Caco-2 (cell line): ENCODE data around the gene CCDC54. TPM values are rescaled to one million over a fixed set of nuclear protein-coding genes. Genes with fewer than 3 reads are reported as not detected.

ENCODE experiments used
- BruUV-seq: library from RNA; stranded (reverse); fragments of 400-500 nt; replicated peaks from 2 replicates; lab custom pipeline; 2021; lab: Mats Ljungman, UMichigan
- CTCF ChIA-PET: fragments of 300-600 bp; sonication (Branson Sonifier 250); formaldehyde crosslinking; loops from one replicate; lab custom pipeline; 2022; ENCODE audit warnings: antibody characterized with exemption; lab: Charles Lee
- POLR2A ChIA-PET: fragments of 300-600 bp; sonication (Branson Sonifier 250); formaldehyde crosslinking; loops from one replicate; lab custom pipeline; 2022; ENCODE audit warnings: antibody characterized with exemption; lab: Charles Lee
- DNase-seq, 2 experiments: peaks; one replicate each; pipeline versions ENCODE4 v3.0.0 to v3.0.0-alpha.2; 2020 to 2022
- H3K27me3 ChIP-seq: replicated peaks from 2 replicates; pipeline ENCODE4 v1.6.0; 2011; ENCODE audit warnings: low read length; ENCODE audit not compliant: control insufficient read depth, insufficient read depth
- H3K36me3 ChIP-seq: 2 replicates; pipeline ENCODE4 v1.5.1; 2011; ENCODE audit warnings: low read length; ENCODE audit not compliant: control insufficient read depth, insufficient read depth
- H3K4me1 ChIP-seq: fragments of 250-450 bp; sonication (Bioruptor Pico); 2 replicates; pipeline ENCODE4 v1.5.1; 2020; ENCODE audit warnings: mild to moderate bottlenecking
- H3K4me3 ChIP-seq: 2 replicates; pipeline ENCODE4 v1.5.1; 2011; ENCODE audit warnings: low read depth, mild to moderate bottlenecking, control low read depth, low read length
- H3K9me3 ChIP-seq: fragments of 250-450 bp; sonication (Bioruptor Pico); 2 replicates; pipeline ENCODE4 v1.5.1; 2020; ENCODE audit warnings: mild to moderate bottlenecking, moderate library complexity
- H3K27ac Mint-ChIP-seq: one replicate; pipeline ENCODE4 v1.8.0; 2022; ENCODE audit warnings: mixed read lengths; ENCODE audit not compliant: unreplicated experiment
- H3K27me3 Mint-ChIP-seq: one replicate; pipeline ENCODE4 v1.8.0; 2022; ENCODE audit warnings: mixed read lengths; ENCODE audit not compliant: insufficient read depth, unreplicated experiment
- H3K36me3 Mint-ChIP-seq: one replicate; pipeline ENCODE4 v1.8.0; 2022; ENCODE audit warnings: mild to moderate bottlenecking, mixed read lengths; ENCODE audit not compliant: insufficient read depth, unreplicated experiment
- H3K4me1 Mint-ChIP-seq: one replicate; pipeline ENCODE4 v1.8.0; 2022; ENCODE audit warnings: low read depth, mixed read lengths; ENCODE audit not compliant: unreplicated experiment
- H3K4me3 Mint-ChIP-seq: one replicate; pipeline ENCODE4 v1.8.0; 2022; ENCODE audit warnings: mild to moderate bottlenecking, moderate library complexity, mixed read lengths; ENCODE audit not compliant: unreplicated experiment
- H3K9me3 Mint-ChIP-seq: one replicate; pipeline ENCODE4 v1.8.0; 2022; ENCODE audit warnings: mixed read lengths; ENCODE audit not compliant: unreplicated experiment
- intact Hi-C: fragments of 100-400 bp; cut with micrococcal nuclease; formaldehyde crosslinking; loops from one replicate; pipeline ENCODE4 v1.10.0; 2022; ENCODE audit not compliant: unreplicated experiment
- total RNA-seq: library from RNA; stranded (reverse); gene quantifications from 2 replicates; pipeline ENCODE4 v1.2.3, GENCODE V29; 2022
- TF ChIP-seq, protein P1 (sequence below), 2 experiments: fragments of 200-600 bp in 1 of 2; IDR thresholded peaks; 1 replicate in 1 of 2; 2 replicates in 1 of 2; pipeline versions ENCODE4 v1.5.1 to v1.8.0; 2011 to 2022; ENCODE audit warnings: antibody characterized with exemption in 1 of 2, control low read depth in 1 of 2, inconsistent platforms in 1 of 2, low read depth in 1 of 2, low read length in 1 of 2, mild to moderate bottlenecking in 1 of 2, moderate library complexity in 1 of 2; ENCODE audit not compliant: insufficient read depth in 1 of 2, severe bottlenecking in 1 of 2, unreplicated experiment in 1 of 2

Gene CCDC54
- total RNA-seq, 1 experiment from 2014 or later = not detected

DNA sequence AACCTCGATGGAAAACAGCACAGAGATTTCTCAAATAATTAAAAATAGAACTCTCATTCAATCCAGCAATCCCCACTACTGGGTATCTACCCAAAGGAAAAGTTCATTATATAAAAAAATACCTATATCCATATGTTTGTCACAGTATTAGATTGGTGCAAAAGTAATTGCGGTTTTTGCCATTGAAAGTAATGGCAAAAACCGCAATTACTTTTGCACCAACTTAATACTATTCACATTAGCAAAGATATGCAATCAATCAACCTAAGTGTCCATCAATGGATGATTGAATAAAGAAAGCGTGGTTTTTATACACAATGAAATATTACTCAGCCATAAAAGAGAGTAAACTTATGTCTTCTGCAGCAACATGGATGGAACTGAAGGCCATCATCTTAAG is 12.2 kb upstream of the CCDC54 start:
- ChIA-PET POLR2A (no interaction called here), CTCF (no interaction called here)
- H3K4me1 ChIP-seq = no peaks in the 10 kb centered on the region
- BruUV-seq = no TSS peak
- Mint-ChIP-seq H3K4me1 (no peaks in the 10 kb centered on the region), H3K9me3 (no peaks in the 10 kb centered on the region), H3K36me3 (peaks cover 6% of the 10 kb centered on the region), H3K4me3 (no peak overlapping the region), H3K27me3 (peaks cover 3% of the 10 kb centered on the region), H3K27ac (no peak overlapping the region)
- no peaks in the 10 kb centered on the region for H3K36me3 ChIP-seq
- DNase-seq = no peak
- H3K27me3 ChIP-seq = no peaks in the 10 kb centered on the region
- TF ChIP-seq, protein P1, sequence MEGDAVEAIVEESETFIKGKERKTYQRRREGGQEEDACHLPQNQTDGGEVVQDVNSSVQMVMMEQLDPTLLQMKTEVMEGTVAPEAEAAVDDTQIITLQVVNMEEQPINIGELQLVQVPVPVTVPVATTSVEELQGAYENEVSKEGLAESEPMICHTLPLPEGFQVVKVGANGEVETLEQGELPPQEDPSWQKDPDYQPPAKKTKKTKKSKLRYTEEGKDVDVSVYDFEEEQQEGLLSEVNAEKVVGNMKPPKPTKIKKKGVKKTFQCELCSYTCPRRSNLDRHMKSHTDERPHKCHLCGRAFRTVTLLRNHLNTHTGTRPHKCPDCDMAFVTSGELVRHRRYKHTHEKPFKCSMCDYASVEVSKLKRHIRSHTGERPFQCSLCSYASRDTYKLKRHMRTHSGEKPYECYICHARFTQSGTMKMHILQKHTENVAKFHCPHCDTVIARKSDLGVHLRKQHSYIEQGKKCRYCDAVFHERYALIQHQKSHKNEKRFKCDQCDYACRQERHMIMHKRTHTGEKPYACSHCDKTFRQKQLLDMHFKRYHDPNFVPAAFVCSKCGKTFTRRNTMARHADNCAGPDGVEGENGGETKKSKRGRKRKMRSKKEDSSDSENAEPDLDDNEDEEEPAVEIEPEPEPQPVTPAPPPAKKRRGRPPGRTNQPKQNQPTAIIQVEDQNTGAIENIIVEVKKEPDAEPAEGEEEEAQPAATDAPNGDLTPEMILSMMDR (IDR thresholded peaks at IDR 0.05; ENCODE audit: insufficient read depth in 1 of 2, low read depth in 1 of 2, low read length in 1 of 2, severe bottlenecking in 1 of 2, unreplicated experiment in 1 of 2) = no peak
- no peaks in the 10 kb centered on the region for H3K9me3 ChIP-seq
- intact Hi-C loops = loop anchor here (5.0 kb wide), 1 partner anchor 632 kb away; no protein-coding TSS in a partner anchor
- no peak overlapping the region for H3K4me3 ChIP-seq

DNA sequence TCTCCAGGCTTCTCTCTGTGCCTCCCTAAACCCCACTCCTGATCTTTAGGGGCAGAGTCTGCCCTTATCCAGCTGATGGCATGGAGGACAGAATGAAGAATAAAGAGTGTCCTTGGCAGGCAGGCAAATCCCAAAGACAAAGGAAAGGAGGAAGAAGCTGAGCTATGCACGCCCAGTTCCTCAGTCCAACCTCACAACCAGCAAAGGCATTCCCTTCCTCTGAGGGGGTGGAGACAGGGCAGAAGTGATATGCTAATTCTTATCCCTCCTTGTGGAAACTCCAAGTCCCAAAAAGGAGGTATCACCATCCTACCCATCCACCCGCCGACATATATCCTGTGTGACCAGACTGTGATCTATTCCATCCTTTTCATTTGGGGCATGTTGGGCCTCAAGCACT is 10.5 kb upstream of the CCDC54 start:
- Histone ChIP-seq H3K4me3 (no peak overlapping the region), H3K4me1 (no peaks in the 10 kb centered on the region), H3K36me3 (no peaks in the 10 kb centered on the region), H3K27me3 (no peaks in the 10 kb centered on the region), H3K9me3 (no peaks in the 10 kb centered on the region)
- ChIA-PET POLR2A (no interaction called here), CTCF (no interaction called here)
- BruUV-seq = no TSS peak
- Mint-ChIP-seq H3K4me3 (no peak overlapping the region), H3K36me3 (peaks cover 6% of the 10 kb centered on the region), H3K9me3 (no peaks in the 10 kb centered on the region), H3K27ac (no peak overlapping the region), H3K27me3 (peaks cover 3% of the 10 kb centered on the region), H3K4me1 (no peaks in the 10 kb centered on the region)
- DNase-seq = no peak
- TF ChIP-seq, protein P1 (IDR thresholded peaks at IDR 0.05; ENCODE audit: insufficient read depth in 1 of 2, low read depth in 1 of 2, low read length in 1 of 2, severe bottlenecking in 1 of 2, unreplicated experiment in 1 of 2) = no peak
- intact Hi-C loops = loop anchor here (5.0 kb wide), 1 partner anchor 631 kb away; no protein-coding TSS in a partner anchor

DNA sequence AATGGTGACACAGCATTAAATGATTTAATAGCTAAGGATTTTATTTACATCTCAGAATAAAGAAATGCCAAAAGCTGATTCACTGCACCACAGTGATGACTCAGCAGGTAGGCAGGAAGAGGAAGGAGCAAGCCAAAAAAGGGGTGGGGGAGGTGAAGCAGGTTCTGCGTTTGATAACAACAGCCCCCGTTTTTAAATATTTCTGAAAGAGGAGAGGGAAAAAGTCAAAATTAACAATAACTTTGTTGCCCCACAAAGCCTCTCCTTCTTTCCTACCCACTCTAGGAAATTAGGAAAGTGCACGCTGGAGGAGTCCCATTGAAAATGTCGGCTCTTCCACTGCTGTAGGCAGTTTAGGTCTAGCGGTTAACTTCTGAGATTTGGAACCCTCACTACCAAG is 9.9 kb upstream of the CCDC54 start:
- H3K4me3 Mint-ChIP-seq = no peak overlapping the region
- BruUV-seq = no TSS peak
- no peak overlapping the region for H3K27ac Mint-ChIP-seq
- no peaks in the 10 kb centered on the region for H3K27me3 ChIP-seq
- H3K36me3 Mint-ChIP-seq = peaks cover 6% of the 10 kb centered on the region
- H3K27me3 Mint-ChIP-seq = no peaks in the 10 kb centered on the region
- no peaks in the 10 kb centered on the region for H3K9me3 ChIP-seq
- TF ChIP-seq, protein P1 (IDR thresholded peaks at IDR 0.05; ENCODE audit: insufficient read depth in 1 of 2, low read depth in 1 of 2, low read length in 1 of 2, severe bottlenecking in 1 of 2, unreplicated experiment in 1 of 2) = no peak
- CTCF ChIA-PET = no interaction called here
- H3K9me3 Mint-ChIP-seq = no peaks in the 10 kb centered on the region
- POLR2A ChIA-PET = no interaction called here
- no peak for DNase-seq
- H3K36me3 ChIP-seq = no peaks in the 10 kb centered on the region
- H3K4me1 ChIP-seq = no peaks in the 10 kb centered on the region
- H3K4me3 ChIP-seq = no peak overlapping the region
- H3K4me1 Mint-ChIP-seq = no peaks in the 10 kb centered on the region
- intact Hi-C loops = loop anchor here (5.0 kb wide), 1 partner anchor 630 kb away; no protein-coding TSS in a partner anchor
